Skeletal muscle tissue (tissue), 4 donors: ENCODE results near the gene IGF1. TPM values are rescaled to one million over a fixed set of nuclear protein-coding genes. Genes with fewer than 3 reads are reported as not detected.
"Not testable (repeated sequence)": the region's sequence is repeated elsewhere in the genome, so short reads cannot be mapped to it uniquely, and the experiment has no call there.

Experiments
- H3K27ac ChIP-seq: one replicate; pipeline ENCODE4 v1.7.0; 2013; ENCODE audit warnings: mild to moderate bottlenecking, low read depth, low read length, inconsistent platforms
- H3K27me3 ChIP-seq, 3 donors: one replicate each; pipeline ENCODE4 v1.7.0; 2013; ENCODE audit warnings: low read length in 3 of 3; ENCODE audit not compliant: control insufficient read depth in 3 of 3, insufficient read depth in 3 of 3
- H3K36me3 ChIP-seq, 3 donors: one replicate each; pipeline ENCODE4 v1.7.0; 2013; ENCODE audit warnings: low read length in 3 of 3; ENCODE audit not compliant: control insufficient read depth in 3 of 3, insufficient read depth in 3 of 3
- H3K4me1 ChIP-seq, 3 donors: one replicate each; pipeline ENCODE4 v1.7.0; 2013; ENCODE audit warnings: low read length in 3 of 3, mild to moderate bottlenecking in 3 of 3; ENCODE audit not compliant: control insufficient read depth in 3 of 3, insufficient read depth in 3 of 3
- H3K4me3 ChIP-seq, 3 donors: one replicate each; pipeline ENCODE4 v1.7.0; 2013; ENCODE audit warnings: low read length in 3 of 3
- H3K9ac ChIP-seq, 3 donors: one replicate each; pipeline ENCODE4 v1.7.0; 2013; ENCODE audit warnings: low read length in 3 of 3, mild to moderate bottlenecking in 3 of 3, moderate library complexity in 2 of 3, low read depth in 1 of 3
- H3K9me3 ChIP-seq, 3 donors: one replicate each; pipeline ENCODE4 v1.7.0; 2013; ENCODE audit warnings: low read length in 3 of 3; ENCODE audit not compliant: control insufficient read depth in 3 of 3
- total RNA-seq: library from RNA; depleted of rRNA; stranded (reverse); fragments of >200 nt; gene quantifications from one replicate; pipeline ENCODE4 v1.2.3, GENCODE V29; 2014
- donor health status: Osteomylitis.

Gene IGF1
- total RNA-seq, 1 donor from 2014 or later = 12.5 TPM

DNA sequence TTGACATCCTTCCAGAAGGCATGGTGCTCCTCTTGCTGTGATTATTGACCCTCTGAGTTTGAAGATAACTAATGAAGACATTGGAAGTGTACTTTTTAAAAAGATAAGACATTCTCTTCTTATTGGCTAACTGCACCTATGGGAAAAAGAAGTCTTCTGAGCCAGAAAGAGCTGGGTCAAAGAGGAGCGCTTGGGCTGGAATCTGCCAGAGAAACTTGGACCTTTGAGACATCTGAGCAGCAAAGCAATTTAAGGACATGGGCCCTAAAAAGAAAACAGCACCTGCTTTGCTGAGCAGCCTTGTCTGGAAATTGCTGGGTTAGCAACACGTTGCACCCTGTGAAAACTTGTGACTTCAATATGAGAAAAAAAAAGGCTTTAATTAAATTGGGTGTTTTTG, 27.8 kb downstream of the IGF1 start:
- Histone ChIP-seq H3K4me3 (no peak overlapping the region), H3K27me3 (no peaks in the 10 kb centered on the region), H3K9me3 (no peaks in the 10 kb centered on the region), H3K27ac (no peak overlapping the region), H3K36me3 (no peaks in the 10 kb centered on the region), H3K9ac (no peak overlapping the region), H3K4me1 (peaks cover 6 to 9% (median 7%) of the 10 kb centered on the region in 3 donors)

DNA sequence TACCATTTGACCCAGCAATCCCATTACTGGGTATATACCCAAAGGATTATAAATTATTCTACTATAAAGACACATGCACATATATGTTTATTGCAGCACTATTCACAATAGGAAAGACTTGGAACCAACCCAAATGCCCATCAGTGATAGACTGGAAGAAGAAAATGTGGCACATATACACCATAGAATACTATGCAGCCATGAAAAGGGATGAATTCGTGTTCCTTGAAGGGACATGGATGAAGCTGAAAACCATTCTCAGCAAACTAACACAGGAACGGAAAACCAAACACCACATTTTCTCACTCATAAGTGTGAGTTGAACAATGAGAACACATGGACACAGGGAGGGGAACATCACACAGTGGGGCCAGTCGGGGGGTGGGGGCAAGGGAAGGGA, 31.3 kb downstream of the IGF1 start:
- H3K9me3 ChIP-seq, H3K4me3 ChIP-seq, H3K27me3 ChIP-seq, H3K9ac ChIP-seq, H3K36me3 ChIP-seq, H3K27ac ChIP-seq, H3K4me1 ChIP-seq: not testable (repeated sequence)

DNA sequence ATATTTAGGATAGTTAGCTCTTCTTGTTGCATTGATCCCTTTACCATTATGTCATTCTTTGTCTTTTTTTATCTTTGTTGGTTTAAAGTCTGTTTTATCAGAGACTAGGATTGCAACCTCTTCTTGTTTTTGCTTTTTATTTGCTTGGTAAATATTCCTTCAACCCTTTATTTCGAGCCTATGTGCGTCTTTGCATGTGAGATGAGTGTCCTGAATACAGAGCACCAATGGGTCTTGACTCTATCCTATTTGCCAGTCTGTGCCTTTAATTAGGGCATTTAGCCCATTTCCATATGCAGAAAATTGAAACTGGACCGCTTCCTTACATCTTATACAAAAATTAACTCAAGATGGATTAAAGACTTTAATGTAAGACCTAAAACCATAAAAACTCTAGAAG, 32.9 kb downstream of the IGF1 start:
- H3K27me3 ChIP-seq, H3K9me3 ChIP-seq, H3K9ac ChIP-seq, H3K36me3 ChIP-seq, H3K27ac ChIP-seq, H3K4me3 ChIP-seq, H3K4me1 ChIP-seq: not testable (repeated sequence)

DNA sequence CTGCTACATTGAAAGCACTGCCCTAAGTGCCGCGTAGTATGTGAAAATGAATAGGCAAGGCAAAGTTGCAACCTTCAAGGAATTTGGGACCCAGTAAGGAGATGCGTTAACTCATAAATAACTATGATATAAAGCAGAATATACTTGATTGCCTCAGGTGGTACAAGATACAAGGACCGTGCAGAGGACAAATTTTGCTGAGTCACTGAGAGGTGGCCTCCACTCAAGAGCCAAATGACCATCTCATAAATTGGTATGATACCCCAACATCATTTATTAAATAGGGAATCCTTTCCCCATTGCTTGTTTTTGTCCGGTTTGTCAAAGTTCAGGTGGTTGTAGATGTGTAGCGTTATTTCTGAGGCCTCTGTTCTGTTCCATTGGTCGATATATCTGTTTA, 35.7 kb downstream of the IGF1 start:
- Histone ChIP-seq H3K4me3 (no peak overlapping the region), H3K36me3 (no peaks in the 10 kb centered on the region), H3K27ac (no peak overlapping the region), H3K4me1 (no peaks in the 10 kb centered on the region), H3K27me3 (no peaks in the 10 kb centered on the region), H3K9ac (no peak overlapping the region), H3K9me3 (no peaks in the 10 kb centered on the region)

DNA sequence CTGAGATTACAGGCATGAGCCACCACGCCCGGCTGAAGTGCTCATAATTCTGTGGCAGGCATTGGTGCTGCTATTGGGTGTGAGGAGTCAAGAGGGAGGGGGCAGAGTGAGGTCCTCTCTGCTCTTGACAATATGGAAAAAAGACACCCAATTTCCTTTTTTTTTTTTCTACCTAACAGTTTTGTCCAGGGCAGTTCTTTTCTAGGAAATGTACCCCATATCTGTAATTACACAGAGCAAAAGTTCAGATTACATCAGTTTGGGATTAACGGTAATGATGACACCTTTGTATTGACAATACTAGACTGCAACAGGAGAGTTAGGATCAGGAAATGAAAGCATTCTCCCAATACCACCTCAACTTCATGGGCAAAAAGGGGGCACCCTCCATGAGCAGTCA, 36.3 kb downstream of the IGF1 start:
- Histone ChIP-seq H3K27me3 (no peaks in the 10 kb centered on the region), H3K4me1 (peaks cover 0 to 3% (median under 1%) of the 10 kb centered on the region in 3 donors), H3K27ac (no peak overlapping the region), H3K36me3 (no peaks in the 10 kb centered on the region), H3K9me3 (no peaks in the 10 kb centered on the region), H3K9ac (no peak overlapping the region), H3K4me3 (no peak overlapping the region)

DNA sequence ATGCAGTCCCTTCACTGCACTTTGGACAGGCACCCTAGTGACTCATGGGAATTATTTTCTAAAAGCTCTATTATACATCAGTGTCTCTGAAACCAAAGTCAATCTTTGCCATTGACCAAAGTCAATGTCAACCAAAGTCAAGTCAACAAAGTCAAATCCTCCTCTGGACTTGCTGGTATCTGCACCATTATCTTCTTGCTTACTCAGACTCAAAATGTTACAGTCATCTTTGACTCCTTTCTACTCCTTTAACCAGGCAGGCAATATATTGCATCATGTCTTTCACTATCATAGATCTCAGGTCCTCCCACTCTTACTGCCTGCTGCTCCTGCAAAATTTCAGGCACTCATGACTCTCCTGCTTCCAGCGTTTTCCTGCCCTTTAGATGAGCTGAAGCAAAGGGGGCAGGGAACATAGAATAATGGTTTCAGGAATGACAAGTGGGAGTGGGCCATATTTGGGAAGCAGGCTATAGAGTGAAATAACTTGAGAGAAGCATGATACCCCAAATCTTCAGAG, 39.2 kb downstream of the IGF1 start:
- Histone ChIP-seq H3K36me3 (no peaks in the 10 kb centered on the region), H3K27me3 (no peaks in the 10 kb centered on the region), H3K9me3 (no peaks in the 10 kb centered on the region), H3K4me1 (peaks cover 0 to 6% (median 5%) of the 10 kb centered on the region in 3 donors), H3K9ac (no peak overlapping the region), H3K4me3 (no peak overlapping the region), H3K27ac (no peak overlapping the region)

DNA sequence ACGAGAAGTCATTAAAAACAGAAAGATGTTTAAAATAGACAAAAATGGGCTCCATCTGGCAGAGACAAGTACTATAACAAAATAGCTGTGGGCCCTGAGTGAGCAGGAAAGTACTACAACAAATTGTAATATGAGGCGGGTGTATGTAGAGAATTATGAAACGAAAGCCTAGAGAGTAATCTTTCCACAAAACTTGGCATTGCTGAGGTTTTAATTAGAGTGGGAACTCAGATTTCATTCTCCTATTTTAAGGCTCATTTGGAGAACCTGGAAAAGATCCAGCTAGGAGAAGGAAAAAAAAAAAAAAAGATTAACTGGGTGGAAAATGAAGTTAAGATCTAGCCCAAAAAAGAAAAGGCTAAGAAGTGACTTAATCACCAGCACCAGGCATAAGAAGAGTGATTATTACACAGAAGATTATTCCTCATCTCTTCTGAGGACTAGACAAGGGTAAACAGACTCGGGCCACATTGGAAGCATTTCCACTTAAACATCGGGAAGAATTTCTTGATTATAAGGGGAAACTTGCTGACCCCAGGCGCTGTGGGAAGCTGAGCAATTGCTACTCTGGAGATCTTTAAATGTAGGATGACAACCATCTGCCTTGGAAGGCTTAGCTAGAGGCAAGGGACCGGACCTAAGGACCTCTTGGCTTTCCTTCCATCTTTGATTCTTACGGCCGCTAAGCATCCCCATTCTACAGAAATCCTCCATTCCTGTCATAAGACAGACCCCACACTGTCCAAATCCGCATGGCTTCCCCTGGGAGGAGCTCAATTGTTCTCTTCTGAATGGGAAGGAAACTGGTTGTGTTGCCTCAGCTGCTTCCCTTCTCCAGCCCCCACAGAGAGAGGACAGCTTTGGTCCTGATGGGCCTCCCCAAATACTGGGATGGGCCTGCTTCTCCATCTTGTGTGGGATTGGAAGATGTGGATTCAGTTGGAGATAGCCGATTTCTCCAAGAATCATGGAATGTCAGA, 40.6 kb downstream of the IGF1 start:
- peaks cover 0 to 6% (median 5%) of the 10 kb centered on the region in 3 donors for H3K4me1 ChIP-seq
- no peak overlapping the region for H3K9ac ChIP-seq
- H3K27ac ChIP-seq = no peak overlapping the region
- H3K9me3 ChIP-seq = no peaks in the 10 kb centered on the region
- no peaks in the 10 kb centered on the region for H3K27me3 ChIP-seq
- no peaks in the 10 kb centered on the region for H3K36me3 ChIP-seq
- H3K4me3 ChIP-seq = no peak overlapping the region

DNA sequence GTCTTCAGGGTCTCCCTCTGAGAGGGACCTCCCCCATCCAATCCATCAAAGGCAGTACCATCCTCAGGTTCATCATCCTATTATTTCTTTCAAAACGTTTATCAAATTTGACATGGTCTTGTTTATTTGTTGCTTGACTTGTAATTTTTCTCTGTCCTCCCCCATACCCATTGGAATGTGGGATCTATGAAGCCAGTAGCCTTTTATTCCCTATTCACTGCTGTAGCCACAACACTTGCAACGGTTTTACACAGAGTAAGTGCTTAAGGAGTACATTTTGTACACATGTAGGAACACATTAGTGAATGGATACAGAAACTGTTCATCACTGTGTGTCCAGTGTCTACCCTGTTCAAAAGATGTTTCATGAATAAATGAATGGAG, 41.5 kb downstream of the IGF1 start:
- no peak overlapping the region for H3K27ac ChIP-seq

DNA sequence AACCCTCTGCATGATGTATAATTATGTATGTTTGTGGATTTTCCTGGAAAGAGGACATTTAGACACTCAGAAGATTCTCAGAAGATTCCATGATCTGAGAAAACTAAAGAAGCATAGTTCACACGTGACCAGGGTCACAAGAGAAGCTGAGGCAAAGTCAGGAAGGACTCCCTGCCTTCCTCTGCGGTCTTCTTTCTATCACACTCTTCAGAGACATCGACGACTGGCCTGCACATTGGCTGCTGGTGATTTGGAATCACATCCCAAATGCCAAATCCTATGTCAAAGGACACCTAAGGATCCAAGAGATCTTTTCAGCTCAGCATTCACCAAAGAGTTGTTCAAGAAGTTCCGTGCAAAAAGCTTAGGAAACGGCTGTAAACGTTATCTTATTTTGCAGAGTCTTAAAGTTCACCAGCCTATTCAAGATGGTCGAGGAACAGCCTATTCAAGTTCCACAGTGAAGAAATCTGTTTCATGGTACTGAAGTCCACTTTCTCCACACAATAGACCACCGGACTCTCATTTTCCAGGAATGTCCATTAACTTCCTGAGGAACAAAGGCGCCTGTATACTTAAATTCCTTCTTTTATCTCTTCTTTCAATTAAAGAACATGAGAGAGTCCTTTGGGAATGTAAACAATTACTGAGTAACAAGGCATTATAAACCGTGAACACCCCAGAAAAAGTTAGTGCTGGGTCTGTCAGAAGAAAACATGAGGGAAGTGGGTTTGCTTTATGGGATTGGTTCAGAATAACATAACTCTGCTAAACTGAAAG, 42.1 kb downstream of the IGF1 start:
- Histone ChIP-seq H3K9ac (no peak overlapping the region), H3K27me3 (no peaks in the 10 kb centered on the region), H3K27ac (no peak overlapping the region)

More for the DNA sequence above, 41.5 kb downstream of the IGF1 start:
- no peaks in the 10 kb centered on the region for H3K27me3 ChIP-seq
- no peak overlapping the region for H3K4me3 ChIP-seq
- H3K36me3 ChIP-seq = no peaks in the 10 kb centered on the region
- no peak overlapping the region for H3K9ac ChIP-seq
- H3K4me1 ChIP-seq = peaks cover 0 to 6% (median 5%) of the 10 kb centered on the region in 3 donors
- no peaks in the 10 kb centered on the region for H3K9me3 ChIP-seq

DNA sequence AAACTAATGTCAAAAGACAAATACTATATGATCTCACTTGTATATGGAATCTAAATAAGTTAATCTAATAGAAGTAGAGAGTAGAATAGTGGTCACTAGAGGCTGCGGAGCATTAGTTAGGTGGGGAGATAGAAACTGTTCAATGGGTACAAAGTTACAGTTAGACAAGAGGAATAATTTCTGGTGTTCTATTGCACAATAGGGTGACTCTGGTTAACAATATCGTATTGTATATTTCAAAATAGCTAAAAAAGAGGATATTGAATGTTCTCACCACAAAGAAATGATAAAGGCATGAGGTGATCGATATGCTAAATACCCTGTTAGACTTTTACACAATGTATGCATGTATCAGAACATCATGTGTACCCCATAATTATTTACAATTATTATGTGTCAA, 42.9 kb downstream of the IGF1 start:
- Histone ChIP-seq H3K36me3 (no peaks in the 10 kb centered on the region), H3K4me3 (no peak overlapping the region)

More for the DNA sequence above, 42.1 kb downstream of the IGF1 start:
- H3K36me3 ChIP-seq = no peaks in the 10 kb centered on the region
- peaks cover 0 to 6% (median 5%) of the 10 kb centered on the region in 3 donors for H3K4me1 ChIP-seq
- no peak overlapping the region for H3K4me3 ChIP-seq
- no peaks in the 10 kb centered on the region for H3K9me3 ChIP-seq

More for the DNA sequence above, 42.9 kb downstream of the IGF1 start:
- Histone ChIP-seq H3K4me1 (peaks cover 2 to 6% (median 5%) of the 10 kb centered on the region in 3 donors), H3K9me3 (no peaks in the 10 kb centered on the region), H3K9ac (no peak overlapping the region), H3K27ac (no peak overlapping the region), H3K27me3 (no peaks in the 10 kb centered on the region)
